HG02981 (cell line): ENCODE measurements around the gene OBSL1.

Experiments used
- ATAC-seq: cut with Tn5 transposase; IDR thresholded peaks from one replicate; pipeline ENCODE4 v1.9.1; 2021; ENCODE audit warnings: mild to moderate bottlenecking, moderate library complexity; ENCODE audit not compliant: unreplicated experiment

OBSL1 gene

DNA sequence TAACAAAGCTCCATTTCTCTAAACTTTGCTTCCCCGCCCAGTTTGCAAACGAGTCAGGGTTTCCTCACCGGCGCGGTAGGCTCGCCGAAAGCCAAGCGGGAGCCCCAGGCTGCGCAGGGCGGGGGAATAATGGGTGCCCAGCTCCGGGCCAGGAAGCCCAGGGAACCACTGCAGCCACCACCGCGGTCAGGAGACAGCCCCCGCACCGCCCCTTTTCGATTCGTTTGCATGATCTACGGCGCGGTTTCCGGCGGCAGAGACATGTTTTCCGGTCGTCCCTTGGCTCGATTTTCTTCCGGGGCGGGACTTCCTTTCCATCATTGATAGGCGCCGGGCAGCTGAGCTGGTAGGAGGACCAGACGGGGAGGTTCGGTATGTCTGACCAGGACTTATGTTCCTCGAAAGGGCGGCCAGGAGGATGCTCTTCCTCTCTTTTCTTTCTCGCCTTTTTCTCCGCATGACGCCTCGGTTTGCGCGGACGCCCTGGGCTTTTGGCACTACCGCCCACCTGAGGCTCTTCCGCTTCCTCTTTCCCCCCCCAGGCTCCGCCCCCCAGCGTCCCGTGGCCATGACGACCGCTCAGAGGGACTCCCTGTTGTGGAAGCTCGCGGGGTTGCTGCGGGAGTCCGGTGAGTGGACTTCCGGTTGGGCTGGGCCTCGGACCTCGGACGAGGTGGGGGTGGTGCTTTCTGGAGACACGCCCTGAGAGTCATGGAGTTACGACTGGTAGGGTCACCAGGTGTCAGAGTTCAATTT, 26.4 kb upstream of the OBSL1 start, which contains the start of gene STK11IP:
Gene STK11IP, plus strand, starts transcription at position 306 of the 756 bp plus-strand sequence. Its CDS starts 263 bp downstream, at position 569.
- ATAC-seq, result peak; percentile 91

- ATAC-seq, result peak; percentile 0
Observed at GRCh38 chr2:219596954-219597551, 25.7 kb upstream of the OBSL1 start.

DNA sequence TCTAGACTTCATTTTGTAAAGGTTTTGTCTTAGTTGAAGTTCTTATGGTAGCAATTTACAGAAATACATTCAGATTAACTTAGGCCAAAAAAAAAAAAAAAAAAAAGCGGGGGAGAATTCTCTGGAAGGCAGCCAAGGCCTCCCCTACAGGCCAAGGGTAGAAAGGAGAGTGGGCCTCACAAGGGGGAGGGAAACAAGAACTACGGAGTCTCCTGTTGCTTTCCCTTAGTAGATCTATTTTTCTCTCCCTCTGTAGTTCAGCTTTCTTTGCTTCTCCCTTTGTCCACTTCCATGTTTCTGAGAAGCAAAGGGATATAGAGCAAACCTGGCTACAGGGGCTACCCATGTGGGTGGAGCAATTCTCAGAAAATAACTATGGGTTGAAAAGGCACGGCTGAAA, 23.9 kb upstream of the OBSL1 start:
- no peak for ATAC-seq

DNA sequence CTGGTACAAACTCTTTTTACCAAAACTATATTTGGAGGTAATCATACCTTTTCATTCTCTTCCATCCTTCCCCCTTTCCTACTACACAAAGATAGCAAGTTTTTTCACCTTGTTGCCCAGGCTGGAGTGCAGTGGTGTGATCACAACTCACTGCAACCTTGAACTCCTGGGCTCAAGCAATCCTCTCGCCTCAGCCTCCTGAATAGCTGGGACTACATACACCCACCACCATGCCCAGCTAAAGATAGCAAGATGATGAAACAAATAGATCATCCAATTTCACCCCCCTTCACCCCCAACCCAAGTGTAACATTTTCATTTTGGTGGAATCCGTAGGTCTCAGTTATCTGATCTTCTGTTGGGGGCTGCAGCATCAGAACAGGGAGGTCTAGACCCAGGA, 21.8 kb upstream of the OBSL1 start:
- no peak for ATAC-seq

GRCh38 chr2:219592736-219593135, 21.4 kb upstream of the OBSL1 start:
- ATAC-seq, result no peak

- ATAC-seq, result no peak
Observed at GRCh38 chr2:219591091-219591490, 19.8 kb upstream of the OBSL1 start.

- ATAC-seq, result no peak
Observed at GRCh38 chr2:219581346-219581745, 10.0 kb upstream of the OBSL1 start.

- no peak for ATAC-seq
Observed at GRCh38 chr2:219578811-219579613, 7.7 kb upstream of the OBSL1 start.

GRCh38 chr2:219576505-219577388, 5.4 kb upstream of the OBSL1 start:
- ATAC-seq, result no peak

GRCh38 chr2:219575566-219576504, 4.5 kb upstream of the OBSL1 start:
- ATAC-seq, result no peak

DNA sequence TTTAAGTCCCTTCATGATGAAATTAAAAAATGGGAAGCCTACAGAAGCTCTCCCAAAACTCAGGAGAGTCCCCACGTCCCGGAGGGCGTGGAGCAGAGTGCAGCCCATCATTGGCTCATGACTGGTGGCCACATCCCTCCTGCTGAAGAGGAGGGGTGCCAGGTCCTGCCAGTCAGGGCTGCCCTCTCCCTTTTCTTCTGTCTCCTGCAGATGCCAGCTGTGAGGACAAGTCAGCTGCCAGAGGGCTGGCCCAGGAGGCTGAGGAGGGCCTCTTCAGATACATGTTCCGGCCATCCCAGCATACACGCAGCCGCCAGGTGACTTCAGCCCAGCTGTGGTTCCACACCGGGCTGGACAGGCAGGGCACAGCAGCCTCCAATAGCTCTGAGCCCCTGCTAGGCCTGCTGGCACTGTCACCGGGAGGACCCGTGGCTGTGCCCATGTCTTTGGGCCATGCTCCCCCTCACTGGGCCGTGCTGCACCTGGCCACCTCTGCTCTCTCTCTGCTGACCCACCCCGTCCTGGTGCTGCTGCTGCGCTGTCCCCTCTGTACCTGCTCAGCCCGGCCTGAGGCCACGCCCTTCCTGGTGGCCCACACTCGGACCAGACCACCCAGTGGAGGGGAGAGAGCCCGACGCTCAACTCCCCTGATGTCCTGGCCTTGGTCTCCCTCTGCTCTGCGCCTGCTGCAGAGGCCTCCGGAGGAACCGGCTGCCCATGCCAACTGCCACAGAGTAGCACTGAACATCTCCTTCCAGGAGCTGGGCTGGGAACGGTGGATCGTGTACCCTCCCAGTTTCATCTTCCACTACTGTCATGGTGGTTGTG, 3.4 kb upstream of the OBSL1 start:
- ATAC-seq, result no peak

- no peak for ATAC-seq
Observed at GRCh38 chr2:219573166-219573565, 1.8 kb upstream of the OBSL1 start.

DNA sequence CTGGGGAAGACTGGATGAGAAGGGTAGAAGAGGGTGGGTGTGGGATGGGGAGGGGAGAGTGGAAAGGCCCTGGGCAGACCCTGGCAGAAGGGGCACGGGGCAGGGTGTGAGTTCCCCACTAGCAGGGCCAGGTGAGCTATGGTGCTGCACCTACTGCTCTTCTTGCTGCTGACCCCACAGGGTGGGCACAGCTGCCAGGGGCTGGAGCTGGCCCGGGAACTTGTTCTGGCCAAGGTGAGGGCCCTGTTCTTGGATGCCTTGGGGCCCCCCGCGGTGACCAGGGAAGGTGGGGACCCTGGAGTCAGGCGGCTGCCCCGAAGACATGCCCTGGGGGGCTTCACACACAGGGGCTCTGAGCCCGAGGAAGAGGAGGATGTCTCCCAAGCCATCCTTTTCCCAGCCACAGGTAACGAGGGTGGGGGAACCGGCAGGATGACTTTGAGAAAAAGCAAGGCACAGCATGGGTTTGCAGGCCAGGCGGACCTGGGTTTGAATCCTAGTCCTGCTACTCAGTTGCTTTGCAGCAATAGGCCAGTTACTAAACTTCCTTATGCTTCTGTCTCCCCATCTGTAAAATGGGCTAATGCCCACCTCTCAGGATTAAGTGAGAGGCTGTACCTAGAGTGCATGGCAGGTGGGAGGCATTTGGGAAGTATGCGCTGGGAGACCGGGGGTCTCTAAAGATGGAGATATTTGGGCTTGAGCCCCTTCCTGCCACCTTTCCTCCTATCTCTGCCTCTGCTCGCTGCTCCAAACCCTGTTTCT, 1.1 kb upstream of the OBSL1 start, which contains the start of gene INHA:
Gene INHA, plus strand, starts transcription at position 74 of the 765 bp plus-strand sequence. Its CDS starts 65 bp downstream, at position 139.
- ATAC-seq, result no peak

DNA sequence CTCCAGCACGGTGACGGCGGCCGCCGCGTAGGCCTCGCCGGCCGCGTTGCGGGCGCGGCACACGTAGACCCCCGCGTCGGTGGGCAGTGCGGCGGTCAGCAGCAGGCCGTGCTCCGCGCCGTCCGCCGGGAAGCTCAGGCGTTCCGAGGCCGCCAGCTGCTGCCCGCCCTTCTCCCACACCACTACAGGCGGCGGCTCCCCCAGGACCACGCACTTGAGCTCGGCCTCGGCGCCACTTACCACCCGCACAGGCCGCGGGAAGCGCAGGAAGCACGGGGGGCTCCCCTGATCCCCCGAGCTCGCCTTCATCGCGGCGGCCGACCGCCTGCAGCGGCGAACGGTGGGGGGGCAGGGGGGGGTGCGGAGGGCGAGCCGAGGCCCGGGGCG, 422 bp downstream of the OBSL1 start:
- no peak for ATAC-seq

DNA sequence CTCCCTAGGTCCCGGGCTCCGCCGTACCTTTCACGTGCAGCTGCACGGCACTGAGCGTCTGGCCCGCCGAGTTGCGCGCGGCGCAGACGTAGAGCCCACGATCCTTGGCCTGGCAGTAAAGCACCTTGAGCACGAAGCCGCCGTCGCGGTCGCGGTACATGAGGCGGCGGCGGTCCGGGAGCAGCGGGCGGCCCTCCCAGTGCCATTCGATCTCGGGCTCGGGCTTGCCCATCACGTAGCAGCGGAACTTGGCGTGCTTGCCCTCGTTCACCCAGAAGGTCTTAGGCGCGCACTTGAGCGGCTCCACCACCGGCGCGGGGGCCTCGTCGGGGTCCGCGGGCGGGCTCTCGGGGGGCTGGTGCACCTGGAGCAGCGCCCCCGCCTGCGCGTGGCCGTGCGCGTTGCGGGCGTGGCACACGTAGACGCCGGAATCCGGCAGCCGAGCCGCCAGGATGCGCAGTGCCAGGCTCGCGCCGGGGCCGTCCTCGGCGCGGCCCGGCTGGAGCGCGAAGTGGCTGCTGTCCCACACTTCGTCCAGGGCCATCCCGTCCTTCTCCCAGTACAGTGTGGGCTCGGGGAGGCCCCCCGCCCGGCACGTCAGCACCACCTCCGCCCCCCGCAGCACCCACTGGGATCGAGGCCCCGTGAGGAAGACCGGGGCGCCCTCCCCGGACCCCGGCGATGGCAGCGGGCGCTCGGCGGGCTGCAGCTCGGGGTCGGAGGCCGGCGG, 980 bp downstream of the OBSL1 start:
- ATAC-seq, result no peak

- no peak for ATAC-seq
Observed at GRCh38 chr2:219569635-219570034, 1.7 kb downstream of the OBSL1 start.

- ATAC-seq, result no peak
Observed at GRCh38 chr2:219569041-219569440, 2.3 kb downstream of the OBSL1 start.
